GM12878 (cell line): ENCODE measurements around the gene RCAN2. TPM values are rescaled to one million over a fixed set of nuclear protein-coding genes. Genes with fewer than 3 reads are reported as not detected.
"Not testable (repeated sequence)": the region's sequence is repeated elsewhere in the genome, so short reads cannot be mapped to it uniquely, and the experiment has no call there.

Experiments
- ATAC-seq: fragments of 200-7000 bp; cut with Tn5 transposase; 3 replicates; pipeline ENCODE4 v1.9.1; 2020; ENCODE audit warnings: mild to moderate bottlenecking, moderate library complexity
- BruUV-seq: library from RNA; stranded (reverse); fragments of 400-500 nt; replicated peaks from 2 replicates; lab custom pipeline; 2021; lab: Mats Ljungman, UMichigan
- CTCF ChIA-PET: fragments of 300-600 bp; sonication (Branson Sonifier 250); formaldehyde crosslinking; extraction: SDS; loops from one replicate; lab custom pipeline; 2021; ENCODE audit warnings: inconsistent platforms; lab: Yijun Ruan, JAX
- POLR2A ChIA-PET: fragments of 350-600 bp; formaldehyde crosslinking; extraction: SDS; loops from one replicate; lab custom pipeline; 2021; ENCODE audit warnings: inconsistent platforms; lab: Charles Lee
- RAD21 ChIA-PET: fragments of 300-600 bp; sonication (Branson Sonifier 250); formaldehyde crosslinking; loops from one replicate; lab custom pipeline; 2023; ENCODE audit warnings: antibody characterized with exemption; ENCODE audit not compliant: unreplicated experiment; lab: Charles Lee
- SMC1A ChIA-PET: fragments of 300-600 bp; sonication (Branson Sonifier 250); formaldehyde crosslinking; loops from one replicate; lab custom pipeline; 2023; ENCODE audit not compliant: unreplicated experiment, uncharacterized antibody; lab: Charles Lee
- DNase-seq: peaks from one replicate; pipeline ENCODE4 v3.0.0-alpha.2; 2011; ENCODE audit warnings: low read depth, low spot score
- FAIRE-seq: peaks from 3 replicates; lab custom pipeline; 2011; peaks lifted over from hg19 to GRCh38; lab: Jason Lieb, UNC
- H2AFZ ChIP-seq: 2 replicates; pipeline ENCODE4 v1.6.0; 2011; ENCODE audit warnings: low read depth, low read length, control low read depth; ENCODE audit not compliant: control insufficient read depth
- H3K27ac ChIP-seq: 2 replicates; pipeline ENCODE4 v1.5.1; 2011; ENCODE audit warnings: control low read depth; ENCODE audit not compliant: control insufficient read depth, insufficient read depth
- H3K27me3 ChIP-seq, 2 experiments: replicated peaks in 1 of 2; 2 replicates each; pipeline versions ENCODE4 v1.6.0 to v1.6.1; 2011; ENCODE audit warnings: low read length in 1 of 2; ENCODE audit not compliant: control insufficient read depth in 2 of 2, insufficient read depth in 2 of 2
- H3K36me3 ChIP-seq, 2 experiments: 2 replicates each; pipeline ENCODE4 v1.5.1; 2011; ENCODE audit warnings: low read length in 1 of 2; ENCODE audit not compliant: control insufficient read depth in 2 of 2, insufficient read depth in 2 of 2
- H3K4me1 ChIP-seq: 2 replicates; pipeline ENCODE4 v1.6.1; 2011; ENCODE audit warnings: mild to moderate bottlenecking, low read length, moderate library complexity, mixed read lengths; ENCODE audit not compliant: control insufficient read depth, insufficient read depth
- H3K4me2 ChIP-seq: 2 replicates; pipeline ENCODE4 v1.6.0; 2011; ENCODE audit warnings: control low read depth; ENCODE audit not compliant: control insufficient read depth, insufficient read depth
- H3K4me3 ChIP-seq: fragments of 200-600 bp; sonication (generic); 2 replicates; pipeline ENCODE4 v1.5.1; 2016
- H3K79me2 ChIP-seq: 2 replicates; pipeline ENCODE4 v1.6.0; 2011; ENCODE audit warnings: low read length; ENCODE audit not compliant: control insufficient read depth, insufficient read depth
- H3K9ac ChIP-seq: 2 replicates; pipeline ENCODE4 v1.8.0; 2011; ENCODE audit warnings: low read length, control low read depth, mixed read lengths; ENCODE audit not compliant: control insufficient read depth, insufficient read depth
- H3K9me3 ChIP-seq: replicated peaks from 3 replicates; pipeline ENCODE4 v1.5.1; 2011; ENCODE audit warnings: mild to moderate bottlenecking, low read length; ENCODE audit not compliant: control insufficient read depth, insufficient read depth
- H4K20me1 ChIP-seq: 2 replicates; pipeline ENCODE4 v1.6.0; 2011; ENCODE audit not compliant: control insufficient read depth, insufficient read depth
- ATF2 ChIP-seq: IDR thresholded peaks from 2 replicates; pipeline ENCODE4 v1.6.1; 2012; ENCODE audit warnings: low read length, inconsistent platforms
- IKZF1 ChIP-seq: fragments of 450-650 bp; conservative IDR thresholded peaks from 2 replicates; pipeline ENCODE4 v1.6.1; 2017; ENCODE audit warnings: antibody characterized with exemption, mild to moderate bottlenecking
- KAT2A ChIP-seq: conservative IDR thresholded peaks from 2 replicates; pipeline ENCODE4 v1.6.1; 2011; ENCODE audit warnings: low read depth, low read length; ENCODE audit not compliant: control insufficient read depth
- KLF5 ChIP-seq: fragments of 450-650 bp; IDR thresholded peaks from 2 replicates; pipeline ENCODE4 v1.6.1; 2014; ENCODE audit warnings: mild to moderate bottlenecking; ENCODE audit not compliant: partially characterized antibody
- NFYB ChIP-seq: IDR thresholded peaks from 2 replicates; pipeline ENCODE4 v1.6.1; 2011; ENCODE audit warnings: low read depth, mild to moderate bottlenecking, low read length, improper control_type of control experiment, moderate library complexity; ENCODE audit not compliant: insufficient read depth
- SRF ChIP-seq, 2 experiments: IDR thresholded peaks; 2 replicates each; pipeline ENCODE4 v1.6.1; 2011; ENCODE audit warnings: low read depth in 2 of 2, low read length in 2 of 2, mild to moderate bottlenecking in 1 of 2, moderate library complexity in 1 of 2
- SUPT20H ChIP-seq: IDR thresholded peaks from 2 replicates; pipeline ENCODE4 v1.6.1; 2011; ENCODE audit warnings: low read depth, mild to moderate bottlenecking, low read length, moderate library complexity, borderline replicate concordance; ENCODE audit not compliant: control insufficient read depth
- WGBS: methylation state at CpG from one replicate; pipeline ENCODE4 v1.1.6; 2016; ENCODE audit warnings: low lambda C conversion rate; ENCODE audit not compliant: insufficient replicate concordance, insufficient coverage; ENCODE audit errors: missing lambda C conversion rate; 5-methylcytosine and 5-hydroxymethylcytosine counted together
- in situ Hi-C: fragments of 300-500 bp; cut with MboI; formaldehyde crosslinking; loops from 9 replicates; pipeline ENCODE4 v1.14.3; 2018; ENCODE audit warnings: mixed read lengths
- intact Hi-C: fragments of 100-400 bp; cut with micrococcal nuclease; formaldehyde crosslinking; loops from one replicate; pipeline ENCODE4 v1.14.2; 2022; ENCODE audit not compliant: unreplicated experiment
- polyA plus RNA-seq, 11 experiments: library from polyadenylated mRNA; depleted of rRNA in 4 of 11; unstranded in 6 of 11; stranded (reverse) in 5 of 11; fragments of >200 nt; fragmentation: Nextera tagmentation in 4 of 11; fragmentation: Illumina TruSeq in 1 of 11; extraction: Ambion mirVana in 4 of 11; extraction: Trizol in 1 of 11; gene quantifications; 1 replicate in 1 of 11; 2 replicates in 10 of 11; pipeline versions ENCODE4 v1.2.1 to v1.2.3, GENCODE V29; 2011 to 2016; ENCODE audit warnings: inconsistent platforms in 2 of 11, missing spikeins in 2 of 11, low read depth in 1 of 11
- total RNA-seq, 4 experiments: library from RNA; depleted of rRNA in 3 of 4; stranded (reverse); fragments of >200 nt in 3 of 4; fragmentation: Illumina TruSeq in 1 of 4; extraction: Trizol in 1 of 4; gene quantifications; 2 replicates each; pipeline versions ENCODE4 v1.2.1 to v1.2.3, GENCODE V29; 2013 to 2021
- TF ChIP-seq, protein P1 (sequence below): fragments of 450-650 bp; formaldehyde crosslinking; IDR thresholded peaks from 2 replicates; pipeline ENCODE4 v1.5.0; 2022; ENCODE audit warnings: mild to moderate bottlenecking, missing genetic modification characterization

RCAN2 gene
- total and polyA plus RNA-seq, 10 of the 15 experiments (the other 5 are each of a cell fraction or from before 2014, with no cell fraction given), result 0.06 TPM; not detected in 9

DNA sequence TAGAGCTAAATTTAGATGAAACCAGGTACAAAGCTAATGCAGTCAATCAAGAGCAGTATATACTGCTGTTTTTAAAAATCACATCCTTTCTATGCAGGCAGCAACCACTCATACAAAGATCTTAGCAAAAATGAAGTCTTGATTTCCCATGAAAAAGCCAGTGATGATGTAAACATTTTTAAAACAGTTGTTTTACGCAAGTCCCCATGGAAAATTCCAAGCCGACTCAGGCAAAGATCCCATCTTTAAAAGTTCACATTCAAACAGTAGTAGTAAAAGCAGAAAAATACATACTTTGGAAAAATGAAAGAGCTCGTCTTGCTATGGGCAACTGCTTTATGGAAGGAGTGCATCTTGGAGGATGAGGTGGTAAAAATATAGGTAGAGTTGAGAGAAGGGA is 84.0 kb downstream of the RCAN2 start:
- ChIA-PET SMC1A (interaction anchor here (0.8 to 3.0 kb wide), 6 partner anchors 16 to 317 kb away, joined by 3 to 15 read pairs (median 4); no protein-coding TSS in a partner anchor), RAD21 (interaction anchor here (1.6 to 4.6 kb wide), 2 partner anchors 186 to 317 kb away, joined by 4 to 63 read pairs; no protein-coding TSS in a partner anchor), POLR2A (no interaction called here), CTCF (interaction anchor here (1.0 to 2.9 kb wide), 3 partner anchors 12 to 317 kb away, joined by 3 to 13 read pairs (median 3); no protein-coding TSS in a partner anchor)
- Histone ChIP-seq H3K4me2 (no peak overlapping the region), H3K27me3 (no peaks in the 10 kb centered on the region), H3K4me3 (no peak overlapping the region), H3K9me3 (no peaks in the 10 kb centered on the region), H3K79me2 (no peaks in the 10 kb centered on the region), H3K9ac (no peak overlapping the region), H4K20me1 (no peaks in the 10 kb centered on the region), H3K4me1 (no peaks in the 10 kb centered on the region), H2AFZ (no peak overlapping the region), H3K27ac (no peak overlapping the region), H3K36me3 (no peaks in the 10 kb centered on the region)
- FAIRE-seq (no peak), DNase-seq (no peak), ATAC-seq (no peak)
- BruUV-seq, result no TSS peak
- intact Hi-C loops (no loop called here), in situ Hi-C loops (no loop called here)
- TF ChIP-seq NFYB, result no peak
- no peak for TF ChIP-seq SRF (IDR thresholded peaks at IDR 0.05; ENCODE audit: low read depth in 2 of 2, low read length in 2 of 2)
- no peak for TF ChIP-seq ATF2
- no peak for TF ChIP-seq SUPT20H
- TF ChIP-seq, protein P1, sequence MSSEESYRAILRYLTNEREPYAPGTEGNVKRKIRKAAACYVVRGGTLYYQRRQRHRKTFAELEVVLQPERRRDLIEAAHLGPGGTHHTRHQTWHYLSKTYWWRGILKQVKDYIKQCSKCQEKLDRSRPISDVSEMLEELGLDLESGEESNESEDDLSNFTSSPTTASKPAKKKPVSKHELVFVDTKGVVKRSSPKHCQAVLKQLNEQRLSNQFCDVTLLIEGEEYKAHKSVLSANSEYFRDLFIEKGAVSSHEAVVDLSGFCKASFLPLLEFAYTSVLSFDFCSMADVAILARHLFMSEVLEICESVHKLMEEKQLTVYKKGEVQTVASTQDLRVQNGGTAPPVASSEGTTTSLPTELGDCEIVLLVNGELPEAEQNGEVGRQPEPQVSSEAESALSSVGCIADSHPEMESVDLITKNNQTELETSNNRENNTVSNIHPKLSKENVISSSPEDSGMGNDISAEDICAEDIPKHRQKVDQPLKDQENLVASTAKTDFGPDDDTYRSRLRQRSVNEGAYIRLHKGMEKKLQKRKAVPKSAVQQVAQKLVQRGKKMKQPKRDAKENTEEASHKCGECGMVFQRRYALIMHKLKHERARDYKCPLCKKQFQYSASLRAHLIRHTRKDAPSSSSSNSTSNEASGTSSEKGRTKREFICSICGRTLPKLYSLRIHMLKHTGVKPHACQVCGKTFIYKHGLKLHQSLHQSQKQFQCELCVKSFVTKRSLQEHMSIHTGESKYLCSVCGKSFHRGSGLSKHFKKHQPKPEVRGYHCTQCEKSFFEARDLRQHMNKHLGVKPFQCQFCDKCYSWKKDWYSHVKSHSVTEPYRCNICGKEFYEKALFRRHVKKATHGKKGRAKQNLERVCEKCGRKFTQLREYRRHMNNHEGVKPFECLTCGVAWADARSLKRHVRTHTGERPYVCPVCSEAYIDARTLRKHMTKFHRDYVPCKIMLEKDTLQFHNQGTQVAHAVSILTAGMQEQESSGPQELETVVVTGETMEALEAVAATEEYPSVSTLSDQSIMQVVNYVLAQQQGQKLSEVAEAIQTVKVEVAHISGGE (CRISPR knock-in tag), result no peak
- TF ChIP-seq KLF5, result no peak
- no peak for TF ChIP-seq IKZF1
- TF ChIP-seq KAT2A, result no peak
- 58% methylated on average over 3 of the region's 3 CpGs for WGBS

DNA sequence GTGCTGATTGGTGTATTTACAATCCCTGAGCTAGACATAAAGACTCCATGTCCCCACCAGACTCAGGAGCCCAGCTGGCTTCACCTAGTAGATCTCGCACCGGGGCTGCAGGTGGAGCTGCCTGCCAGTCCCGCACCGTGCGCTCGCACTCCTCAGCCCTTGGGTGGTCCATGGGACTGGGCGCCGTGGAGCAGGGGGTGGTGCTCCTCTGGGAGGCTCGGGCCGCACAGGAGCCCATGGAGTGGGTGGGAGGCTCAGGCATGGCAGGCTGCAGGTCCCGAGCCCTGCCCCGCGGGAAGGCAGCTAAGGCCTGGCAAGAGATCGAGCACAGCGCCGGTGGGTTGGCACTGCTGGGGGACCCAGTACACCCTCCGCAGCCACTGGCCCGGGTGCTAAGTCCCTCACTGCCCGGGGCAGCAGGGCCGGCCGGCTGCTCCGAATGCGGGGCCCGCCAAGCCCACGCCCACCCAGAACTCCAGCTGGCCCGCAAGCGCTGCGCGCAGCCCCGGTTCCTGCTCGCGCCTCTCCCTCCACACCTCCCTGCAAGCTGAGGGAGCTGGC is 85.5 kb downstream of the RCAN2 start:
- ChIA-PET SMC1A (interaction anchor here (2.0 to 3.0 kb wide), 2 partner anchors 183 to 315 kb away, joined by 6 to 15 read pairs; no protein-coding TSS in a partner anchor), CTCF (interaction anchor here (1.2 kb wide), 1 partner anchor 315 kb away, joined by 3 read pairs; no protein-coding TSS in a partner anchor)
- H3K27ac ChIP-seq, H2AFZ ChIP-seq, POLR2A ChIA-PET, H3K9me3 ChIP-seq, intact Hi-C loops, in situ Hi-C loops, FAIRE-seq, DNase-seq, ATAC-seq, H3K4me2 ChIP-seq, H3K4me1 ChIP-seq, H3K79me2 ChIP-seq, BruUV-seq, H3K4me3 ChIP-seq, H4K20me1 ChIP-seq, RAD21 ChIA-PET, H3K9ac ChIP-seq, H3K27me3 ChIP-seq, H3K36me3 ChIP-seq: not testable (repeated sequence)
- WGBS, result 73% methylated on average over 26 of the region's 32 CpGs
